ENCODE data around the gene TCF4.

Gene TCF4

GRCh38 chr18:55404832-55405465 lies 183.0 kb downstream of the TCF4 start:
- Histone ChIP-seq H3K9me3 (ENCODE audit: control insufficient read depth, insufficient read depth, low read depth, low read length) (no peaks in the 10 kb centered on the region), H3K4me3 (ENCODE audit: low read depth, low read length) (no peak overlapping the region), H3K27ac (ENCODE audit: extremely low read depth, low read depth, low read length) (peak overlapping the region; percentile 87), H3K4me1 (ENCODE audit: control insufficient read depth, insufficient read depth, low read length) (peaks cover 38% of the 10 kb centered on the region), H3K36me3 (ENCODE audit: control insufficient read depth in 2 of 2, insufficient read depth in 1 of 2, low read length in 2 of 2) (no peaks in the 10 kb centered on the region)
- POLR2A ChIA-PET = no interaction called here
- TF ChIP-seq ZNF266 (tag by site-specific recombination; IDR thresholded peaks at IDR 0.05; ENCODE audit: low read depth) = no peak
- no peak for TF ChIP-seq KLF10 (tag by site-specific recombination; IDR thresholded peaks at IDR 0.05)
- no peak for TF ChIP-seq KLF9 (tag by site-specific recombination; IDR thresholded peaks at IDR 0.05; ENCODE audit: low read depth)
- no peak for TF ChIP-seq SP7 (tag by site-specific recombination; IDR thresholded peaks at IDR 0.05)
- TF ChIP-seq ZNF777 (tag by site-specific recombination; IDR thresholded peaks at IDR 0.05; ENCODE audit: borderline replicate concordance) = no peak
- no peak for TF ChIP-seq ZNF157 (tag by site-specific recombination; IDR thresholded peaks at IDR 0.05)
- TF ChIP-seq HOXD13 (CRISPR knock-in tag; IDR thresholded peaks at IDR 0.05; ENCODE audit: borderline replicate concordance) = no peak
- no peak for TF ChIP-seq ZNF501 (tag by site-specific recombination; IDR thresholded peaks at IDR 0.05)
- no peak for TF ChIP-seq ZNF521 (tag by site-specific recombination; IDR thresholded peaks at IDR 0.05)
- TF ChIP-seq, protein P1, sequence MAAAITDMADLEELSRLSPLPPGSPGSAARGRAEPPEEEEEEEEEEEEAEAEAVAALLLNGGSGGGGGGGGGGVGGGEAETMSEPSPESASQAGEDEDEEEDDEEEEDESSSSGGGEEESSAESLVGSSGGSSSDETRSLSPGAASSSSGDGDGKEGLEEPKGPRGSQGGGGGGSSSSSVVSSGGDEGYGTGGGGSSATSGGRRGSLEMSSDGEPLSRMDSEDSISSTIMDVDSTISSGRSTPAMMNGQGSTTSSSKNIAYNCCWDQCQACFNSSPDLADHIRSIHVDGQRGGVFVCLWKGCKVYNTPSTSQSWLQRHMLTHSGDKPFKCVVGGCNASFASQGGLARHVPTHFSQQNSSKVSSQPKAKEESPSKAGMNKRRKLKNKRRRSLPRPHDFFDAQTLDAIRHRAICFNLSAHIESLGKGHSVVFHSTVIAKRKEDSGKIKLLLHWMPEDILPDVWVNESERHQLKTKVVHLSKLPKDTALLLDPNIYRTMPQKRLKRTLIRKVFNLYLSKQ (tag by site-specific recombination; IDR thresholded peaks at IDR 0.05; ENCODE audit: borderline replicate concordance) = no peak
- no peak for TF ChIP-seq ZBTB49 (tag by site-specific recombination; IDR thresholded peaks at IDR 0.05; ENCODE audit: low read depth)
- no peak for TF ChIP-seq ZNF214 (tag by site-specific recombination; IDR thresholded peaks at IDR 0.05; ENCODE audit: borderline replicate concordance)
- no peak for TF ChIP-seq KLF16 (tag by site-specific recombination; IDR thresholded peaks at IDR 0.05)
- TF ChIP-seq EGR2 (tag by site-specific recombination; IDR thresholded peaks at IDR 0.05; ENCODE audit: low read depth) = no peak
- no peak for TF ChIP-seq ZBTB1 (tag by site-specific recombination; IDR thresholded peaks at IDR 0.05)
- TF ChIP-seq ZNF423 (tag by site-specific recombination; IDR thresholded peaks at IDR 0.05) = no peak
- no peak for TF ChIP-seq ZBTB7A (tag by site-specific recombination; IDR thresholded peaks at IDR 0.05; ENCODE audit: low read depth)
- TF ChIP-seq, protein P2, sequence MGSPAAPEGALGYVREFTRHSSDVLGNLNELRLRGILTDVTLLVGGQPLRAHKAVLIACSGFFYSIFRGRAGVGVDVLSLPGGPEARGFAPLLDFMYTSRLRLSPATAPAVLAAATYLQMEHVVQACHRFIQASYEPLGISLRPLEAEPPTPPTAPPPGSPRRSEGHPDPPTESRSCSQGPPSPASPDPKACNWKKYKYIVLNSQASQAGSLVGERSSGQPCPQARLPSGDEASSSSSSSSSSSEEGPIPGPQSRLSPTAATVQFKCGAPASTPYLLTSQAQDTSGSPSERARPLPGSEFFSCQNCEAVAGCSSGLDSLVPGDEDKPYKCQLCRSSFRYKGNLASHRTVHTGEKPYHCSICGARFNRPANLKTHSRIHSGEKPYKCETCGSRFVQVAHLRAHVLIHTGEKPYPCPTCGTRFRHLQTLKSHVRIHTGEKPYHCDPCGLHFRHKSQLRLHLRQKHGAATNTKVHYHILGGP (tag by site-specific recombination; IDR thresholded peaks at IDR 0.05) = no peak
- CTCF ChIA-PET = interaction anchor here (0.6 to 1.3 kb wide), 5 partner anchors 10 to 375 kb away, joined by 3 to 5 read pairs (median 4); no protein-coding TSS in a partner anchor

DNA sequence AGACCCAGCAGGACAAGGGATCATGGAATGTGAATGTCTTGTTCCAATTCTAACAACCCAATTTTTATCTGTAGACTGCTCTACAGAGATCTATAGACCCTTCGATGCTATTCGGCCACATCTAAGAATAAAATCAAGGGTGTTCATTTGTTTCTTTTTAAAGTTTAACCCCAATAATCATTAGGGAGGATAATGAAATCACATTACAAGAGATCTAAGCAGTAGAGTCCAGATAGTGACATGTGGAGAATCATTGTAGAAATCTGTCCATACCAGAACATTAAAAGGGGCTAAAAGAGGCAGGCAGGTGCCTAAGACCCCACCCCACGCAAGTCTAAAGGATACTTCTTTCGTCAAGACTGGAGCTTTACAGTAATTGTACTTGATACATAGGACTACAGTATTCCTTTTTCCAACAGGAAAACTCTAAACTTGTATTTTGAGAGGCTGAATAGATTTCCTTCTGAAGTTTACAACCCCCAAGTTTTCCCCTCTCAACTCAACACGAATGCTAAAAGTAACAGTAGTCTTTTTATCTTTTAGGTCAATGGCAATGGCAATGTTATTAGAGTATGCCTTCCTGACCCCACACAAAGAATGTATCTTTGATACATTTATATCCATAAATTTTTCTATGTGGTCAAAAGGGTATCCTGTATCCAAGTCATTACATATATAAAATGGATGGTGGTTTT lies 183.7 kb downstream of the TCF4 start:
- H3K36me3 ChIP-seq (ENCODE audit: control insufficient read depth in 2 of 2, insufficient read depth in 1 of 2, low read length in 2 of 2) = no peaks in the 10 kb centered on the region
- H3K4me1 ChIP-seq (ENCODE audit: control insufficient read depth, insufficient read depth, low read length) = peaks cover 38% of the 10 kb centered on the region
- H3K4me3 ChIP-seq (ENCODE audit: low read depth, low read length) = no peak overlapping the region
- no peaks in the 10 kb centered on the region for H3K9me3 ChIP-seq (ENCODE audit: control insufficient read depth, insufficient read depth, low read depth, low read length)
- H3K27ac ChIP-seq (ENCODE audit: extremely low read depth, low read depth, low read length) = no peak overlapping the region; the same call in 1 of the 2 replicates
- CTCF ChIA-PET = interaction anchor here (0.9 to 1.3 kb wide), 2 partner anchors 11 to 20 kb away, joined by 4 to 5 read pairs; no protein-coding TSS in a partner anchor
- POLR2A ChIA-PET = no interaction called here
- TF ChIP-seq ZSCAN5A (tag by site-specific recombination; IDR thresholded peaks at IDR 0.05) = no peak
- no peak for TF ChIP-seq ZNF214 (tag by site-specific recombination; IDR thresholded peaks at IDR 0.05; ENCODE audit: borderline replicate concordance)
- TF ChIP-seq ZNF19 (tag by site-specific recombination; IDR thresholded peaks at IDR 0.05; ENCODE audit: low read depth) = no peak
- no peak for TF ChIP-seq ZNF394 (tag by site-specific recombination; IDR thresholded peaks at IDR 0.05; ENCODE audit: borderline replicate concordance)
- no peak for TF ChIP-seq TRIM28 (IDR thresholded peaks at IDR 0.05; ENCODE audit: borderline replicate concordance, low read length)
- TF ChIP-seq, protein P3, sequence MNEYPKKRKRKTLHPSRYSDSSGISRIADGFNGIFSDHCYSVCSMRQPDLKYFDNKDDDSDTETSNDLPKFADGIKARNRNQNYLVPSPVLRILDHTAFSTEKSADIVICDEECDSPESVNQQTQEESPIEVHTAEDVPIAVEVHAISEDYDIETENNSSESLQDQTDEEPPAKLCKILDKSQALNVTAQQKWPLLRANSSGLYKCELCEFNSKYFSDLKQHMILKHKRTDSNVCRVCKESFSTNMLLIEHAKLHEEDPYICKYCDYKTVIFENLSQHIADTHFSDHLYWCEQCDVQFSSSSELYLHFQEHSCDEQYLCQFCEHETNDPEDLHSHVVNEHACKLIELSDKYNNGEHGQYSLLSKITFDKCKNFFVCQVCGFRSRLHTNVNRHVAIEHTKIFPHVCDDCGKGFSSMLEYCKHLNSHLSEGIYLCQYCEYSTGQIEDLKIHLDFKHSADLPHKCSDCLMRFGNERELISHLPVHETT (tag by site-specific recombination; IDR thresholded peaks at IDR 0.05) = no peak
- TF ChIP-seq ZNF121 (tag by site-specific recombination; IDR thresholded peaks at IDR 0.05) = no peak
